HG03521 (cell line): ENCODE data around the gene PRCD.

Experiments
- ATAC-seq: cut with Tn5 transposase; IDR thresholded peaks from one replicate; pipeline ENCODE4 v1.9.1; 2021; ENCODE audit warnings: mild to moderate bottlenecking, moderate library complexity; ENCODE audit not compliant: unreplicated experiment

PRCD gene

GRCh38 chr17:76538281-76538931, 1.4 kb upstream of the PRCD start:
- ATAC-seq, result no peak

- no peak for ATAC-seq
Observed at GRCh38 chr17:76538941-76539570, 788 bp upstream of the PRCD start.

DNA sequence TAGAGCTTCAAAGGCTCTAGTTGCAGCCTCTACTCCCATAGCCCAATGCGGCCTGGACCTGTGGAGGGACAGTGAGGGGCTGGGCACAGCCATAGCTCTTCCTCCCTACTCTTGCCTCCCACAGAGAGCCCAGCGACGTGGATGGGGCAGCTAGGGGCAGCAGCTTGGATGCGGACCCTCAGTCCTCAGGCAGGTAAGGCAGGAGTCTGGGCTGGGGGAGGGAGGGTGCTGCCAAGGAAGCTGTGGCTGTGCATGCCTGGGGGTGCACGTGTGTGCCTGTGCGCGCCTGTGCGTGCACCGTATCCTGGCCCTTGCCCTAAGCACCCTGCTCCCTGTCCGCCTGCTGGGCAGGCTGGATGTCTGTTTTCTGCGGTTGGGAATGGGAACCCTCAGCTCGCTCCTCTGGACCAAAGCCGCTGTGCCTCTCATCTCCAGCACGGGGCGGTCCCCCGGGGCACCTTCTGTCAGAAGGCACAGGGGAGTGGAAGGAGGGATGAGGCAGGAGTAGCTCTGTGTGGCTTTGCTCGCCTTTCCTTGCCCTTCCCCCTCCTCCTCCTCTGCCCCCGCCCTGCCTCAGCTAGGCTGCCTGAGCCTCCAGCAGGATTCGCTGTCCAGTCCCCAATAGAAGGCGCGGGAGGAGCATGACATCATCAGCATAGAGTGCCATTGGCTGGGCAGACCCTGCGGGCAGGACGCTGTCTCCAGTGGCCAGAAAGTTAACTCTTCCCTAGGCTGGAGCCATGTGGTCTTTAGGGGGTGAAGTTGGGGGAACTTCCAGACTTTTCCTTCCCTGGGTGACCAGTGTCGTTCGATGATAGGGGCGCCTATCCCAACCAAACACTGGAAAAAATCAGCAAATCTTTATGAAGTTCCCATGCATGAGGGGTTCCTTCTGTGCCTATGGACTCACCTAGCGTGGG, 797 bp downstream of the PRCD start:
- no peak for ATAC-seq

DNA sequence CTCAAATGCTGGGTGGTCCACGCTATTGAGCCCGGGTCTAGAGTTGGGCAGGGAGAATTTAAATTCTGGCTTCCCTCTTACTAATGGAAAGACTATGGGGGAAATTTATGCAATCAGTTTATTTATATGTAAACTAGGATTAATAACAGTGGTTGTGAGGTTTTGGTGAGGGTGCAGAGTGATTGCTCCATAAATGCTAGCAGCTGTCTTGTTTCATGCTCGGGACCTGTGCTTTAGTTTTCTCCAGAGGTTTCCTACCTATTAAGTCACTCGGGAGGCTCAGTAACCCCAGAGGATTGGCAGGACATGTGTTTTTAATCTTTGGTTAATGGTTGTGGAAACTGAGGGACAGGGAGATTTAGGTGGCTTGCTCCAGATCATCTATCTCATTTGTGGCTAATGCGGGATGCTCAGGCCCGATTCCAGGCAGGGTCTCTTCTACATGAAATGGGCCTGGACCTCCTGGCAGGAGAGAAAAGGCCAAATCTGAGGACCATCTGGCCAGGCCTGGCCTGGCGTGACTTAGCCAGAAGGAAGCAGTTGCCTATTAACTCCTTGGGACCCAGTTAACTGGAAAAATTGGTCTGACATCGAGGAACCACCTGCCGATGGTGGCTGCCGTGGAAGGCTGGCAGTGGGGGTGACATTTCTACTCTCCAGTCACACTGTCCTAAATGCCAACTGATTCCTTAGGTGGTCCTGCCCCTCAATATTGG, 2.1 kb downstream of the PRCD start:
- ATAC-seq, result no peak

DNA sequence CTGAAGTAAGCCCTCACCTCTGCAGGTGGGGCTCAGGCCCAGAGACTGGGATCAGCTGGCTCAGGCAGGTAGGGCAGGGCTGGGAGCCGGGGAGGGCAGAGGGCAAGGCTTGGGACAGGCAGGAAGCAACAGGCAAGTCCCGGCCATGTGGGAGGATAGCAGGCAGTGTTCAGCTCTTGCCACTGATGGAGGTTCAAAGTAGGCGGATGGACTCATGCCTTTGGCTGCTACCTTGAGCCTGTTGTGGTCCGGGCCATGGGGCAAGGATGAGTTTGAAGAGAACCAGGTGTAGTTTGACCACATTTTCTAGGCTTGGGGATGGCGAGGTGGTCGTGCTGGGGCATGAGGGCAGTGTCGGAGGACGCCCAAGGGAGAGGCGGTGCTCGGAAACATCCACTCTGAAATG, 2.7 kb downstream of the PRCD start:
- ATAC-seq, result no peak

DNA sequence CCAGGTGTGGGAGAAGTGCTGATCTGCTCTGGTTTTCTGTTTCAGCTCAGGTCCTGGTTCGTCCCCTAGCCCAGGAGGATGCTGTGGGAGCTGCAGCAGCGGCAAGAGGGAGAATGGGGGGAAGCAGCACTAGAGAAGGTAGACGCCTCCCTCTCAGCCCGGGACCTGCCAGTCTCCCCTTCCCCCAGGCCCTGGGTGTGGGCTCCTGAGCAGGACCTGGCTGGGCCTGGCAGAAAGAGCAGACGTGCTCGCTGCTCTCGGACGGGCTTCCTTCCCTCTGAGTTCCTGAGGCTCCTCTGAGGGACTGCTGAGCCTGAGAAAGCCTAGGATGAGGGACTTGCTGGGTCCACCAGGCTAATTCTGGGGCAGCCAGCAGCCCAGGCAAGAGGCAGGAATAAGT, 3.1 kb downstream of the PRCD start:
- ATAC-seq, result no peak

DNA sequence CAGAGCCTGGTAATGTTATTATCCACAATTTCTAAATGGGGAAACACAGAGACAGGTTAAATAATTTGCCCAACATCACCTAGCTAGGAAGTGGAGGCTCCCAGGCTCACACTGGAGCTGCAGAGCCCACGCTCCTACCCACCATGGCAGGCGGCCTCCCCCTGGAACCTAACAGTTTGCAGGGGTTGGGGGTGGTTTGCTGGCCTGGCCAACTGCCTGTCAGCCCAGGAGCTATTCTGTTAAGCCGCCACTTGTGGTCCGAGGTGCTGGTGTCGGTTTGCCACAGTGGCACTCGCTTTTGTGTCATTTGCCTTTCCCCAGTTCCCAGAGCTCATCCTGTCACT, 3.6 kb downstream of the PRCD start:
- no peak for ATAC-seq

DNA sequence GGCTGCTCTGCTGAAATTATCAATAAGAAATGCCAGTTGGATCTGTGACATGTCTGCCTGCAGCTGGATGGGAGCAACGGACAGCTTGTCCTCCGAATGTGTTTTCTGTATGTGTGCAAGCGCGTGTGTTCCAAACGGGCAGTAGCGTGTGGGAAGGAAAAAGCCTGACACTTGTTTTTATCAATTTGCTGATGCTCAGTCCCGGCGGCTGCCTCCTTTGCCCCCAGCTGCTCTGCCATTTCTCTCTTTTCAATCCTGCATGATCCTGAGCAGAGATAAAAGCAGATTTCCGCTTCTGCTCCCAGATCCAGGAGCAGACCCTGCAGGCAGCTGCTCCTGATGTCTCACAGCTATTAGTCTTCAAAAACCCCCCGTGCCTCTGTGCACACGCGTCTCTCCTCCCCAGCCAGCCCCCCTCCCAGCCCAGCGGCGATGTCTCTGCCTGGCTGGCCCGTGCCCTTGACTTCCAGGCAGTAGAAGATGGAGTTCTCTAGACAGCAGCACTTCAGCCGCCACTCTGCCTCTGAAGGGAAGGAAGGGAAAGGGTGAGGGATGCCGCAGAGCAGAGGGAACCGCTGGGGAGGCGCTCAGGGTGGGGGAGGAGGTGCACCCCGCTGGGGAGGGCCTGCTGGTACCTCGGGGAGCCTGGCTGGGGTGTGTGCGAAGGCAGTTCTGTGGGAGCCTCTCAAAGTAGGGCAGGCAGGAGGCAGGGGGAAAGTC, 4.1 kb downstream of the PRCD start:
- ATAC-seq, result no peak

DNA sequence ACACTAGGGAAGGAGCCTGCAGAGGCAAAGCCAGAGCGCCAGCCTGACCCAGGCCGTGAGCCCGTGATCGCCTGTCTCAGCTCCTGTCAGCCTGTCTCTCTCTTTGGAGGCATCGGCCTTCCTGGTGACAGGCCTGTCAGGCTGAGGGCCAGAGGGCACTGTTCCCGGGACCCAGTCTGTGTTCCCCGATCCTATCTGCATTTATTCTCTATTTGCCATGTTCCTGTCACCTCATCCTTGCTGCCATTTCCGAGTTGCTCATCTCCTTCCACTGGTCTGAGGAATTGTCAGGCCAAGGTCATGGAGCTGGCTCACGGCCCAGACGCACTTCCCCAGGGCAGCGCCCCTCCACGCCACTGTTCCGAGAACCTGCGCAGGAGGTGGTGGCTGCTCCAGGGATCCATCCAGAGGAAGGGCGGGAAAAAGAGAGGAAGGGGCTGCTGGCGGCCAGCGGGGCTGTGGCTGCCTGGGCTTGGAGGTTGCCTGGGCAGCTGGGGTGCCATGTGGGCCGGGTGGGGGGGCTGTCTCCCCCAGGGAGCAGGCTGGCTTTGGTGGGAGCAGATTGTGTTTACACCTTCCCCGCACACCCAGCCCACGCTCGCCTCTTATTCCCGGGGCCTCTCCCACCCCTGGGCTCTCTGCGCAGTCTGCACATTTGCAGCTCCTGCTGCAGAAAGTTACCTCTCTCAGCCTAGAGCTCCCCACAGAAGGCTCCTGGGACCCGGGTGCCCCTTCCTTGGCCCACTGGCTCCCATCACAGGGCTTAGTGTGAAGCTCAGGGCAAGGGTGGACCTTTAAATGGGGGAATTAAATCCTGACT, 4.9 kb downstream of the PRCD start:
- ATAC-seq, result no peak

DNA sequence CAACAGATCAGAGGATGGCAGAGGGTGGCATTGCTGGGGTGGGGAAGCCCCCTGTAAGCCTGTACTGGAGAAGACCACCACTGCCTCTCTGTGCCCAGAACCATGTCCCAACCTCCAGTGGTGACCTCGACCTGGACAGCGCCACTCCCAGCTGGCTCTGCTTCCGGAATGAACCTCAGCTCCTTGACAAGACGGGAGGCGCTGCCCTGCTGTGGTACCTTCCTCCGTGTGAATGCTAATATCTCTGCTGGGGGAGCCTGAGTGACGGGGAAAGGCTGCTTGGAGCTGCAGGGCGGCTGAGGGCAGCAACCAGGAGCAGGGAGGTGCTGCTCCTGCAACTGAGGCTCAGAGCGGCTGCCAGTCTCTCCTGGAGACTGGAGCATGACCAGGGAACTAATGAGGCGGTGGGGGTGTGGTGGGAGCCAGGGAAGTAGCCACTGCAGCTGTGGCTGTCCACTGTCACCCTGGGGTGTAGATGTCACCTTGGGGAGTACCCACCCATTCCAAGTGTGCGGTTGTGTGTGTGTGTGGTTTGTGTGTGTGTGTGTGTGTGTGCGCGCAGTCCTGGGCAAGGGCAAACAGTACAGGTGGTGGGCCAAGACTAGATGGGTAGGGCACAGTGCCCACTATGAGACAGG, 6.2 kb downstream of the PRCD start:
- no peak for ATAC-seq

- no peak for ATAC-seq
Observed at GRCh38 chr17:76546556-76547182, 6.8 kb downstream of the PRCD start.

- no peak for ATAC-seq
Observed at GRCh38 chr17:76547183-76547641, 7.4 kb downstream of the PRCD start.

- no peak for ATAC-seq
Observed at GRCh38 chr17:76547642-76548202, 7.9 kb downstream of the PRCD start.

- ATAC-seq, result no peak
Observed at GRCh38 chr17:76548378-76549214, 8.8 kb downstream of the PRCD start.

- ATAC-seq, result no peak
Observed at GRCh38 chr17:76549215-76549518, 9.3 kb downstream of the PRCD start.

DNA sequence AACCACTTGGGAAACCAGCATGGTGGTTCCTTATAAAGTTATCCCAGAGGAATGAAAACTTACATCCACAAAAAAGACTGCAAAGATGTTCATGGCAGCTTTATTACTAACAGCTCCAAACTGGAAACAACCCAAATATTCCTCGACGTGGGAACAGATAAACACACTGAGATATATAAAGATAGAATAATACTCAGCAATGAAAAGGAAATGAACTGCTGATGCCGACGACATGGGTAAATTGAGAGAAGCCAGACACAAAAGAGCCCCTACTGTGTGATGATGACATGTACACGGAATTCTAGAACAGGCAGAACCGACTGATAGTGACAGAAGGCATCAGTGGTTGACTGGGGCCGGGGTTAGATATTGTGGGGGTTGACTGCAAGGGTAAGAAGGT, 9.7 kb downstream of the PRCD start:
- ATAC-seq, result no peak

GRCh38 chr17:76550712-76551615, 11.1 kb downstream of the PRCD start:
- ATAC-seq, result no peak
